HG03342 (cell line): ENCODE results near the gene HOXC9.

Source experiments
- ATAC-seq: cut with Tn5 transposase; IDR thresholded peaks from one replicate; pipeline ENCODE4 v1.9.1; 2021; ENCODE audit warnings: mild to moderate bottlenecking, moderate library complexity; ENCODE audit not compliant: unreplicated experiment

HOXC9 gene

GRCh38 chr12:53999559-54000115 lies 324 bp upstream of the HOXC9 start:
- no peak for ATAC-seq

GRCh38 chr12:54001283-54002187 lies 1.6 kb downstream of the HOXC9 start:
- no peak for ATAC-seq

GRCh38 chr12:54002278-54002914 lies 2.4 kb downstream of the HOXC9 start:
- ATAC-seq = no peak

- ATAC-seq = no peak
Measured at GRCh38 chr12:54002915-54003389, 3.0 kb downstream of the HOXC9 start.

- no peak for ATAC-seq
Measured at GRCh38 chr12:54003625-54004024, 3.7 kb downstream of the HOXC9 start.

GRCh38 chr12:54004063-54004840 lies 4.3 kb downstream of the HOXC9 start:
- no peak for ATAC-seq

- no peak for ATAC-seq
Measured at GRCh38 chr12:54004841-54005530, 5.0 kb downstream of the HOXC9 start.

- ATAC-seq = no peak
Measured at GRCh38 chr12:54005531-54005852, 5.5 kb downstream of the HOXC9 start.

GRCh38 chr12:54005853-54006558 lies 6.0 kb downstream of the HOXC9 start:
- ATAC-seq = no peak

- ATAC-seq = no peak
Measured at GRCh38 chr12:54006559-54007220, 6.7 kb downstream of the HOXC9 start.

- ATAC-seq = no peak
Measured at GRCh38 chr12:54007538-54008259, 7.7 kb downstream of the HOXC9 start.

- ATAC-seq = no peak
Measured at GRCh38 chr12:54008260-54008552, 8.2 kb downstream of the HOXC9 start.

GRCh38 chr12:54009171-54010052 lies 9.5 kb downstream of the HOXC9 start:
- no peak for ATAC-seq

GRCh38 chr12:54010053-54010971 lies 10.4 kb downstream of the HOXC9 start:
- no peak for ATAC-seq

- ATAC-seq = no peak
Measured at GRCh38 chr12:54010972-54011664, 11.2 kb downstream of the HOXC9 start.
